Daoy (cell line): Measurements from ENCODE around the gene OPN1MW3. TPM values are rescaled to one million over a fixed set of nuclear protein-coding genes. Genes with fewer than 3 reads are reported as not detected.
"Not testable (repeated sequence)": the region's sequence is repeated elsewhere in the genome, so short reads cannot be mapped to it uniquely, and the experiment has no call there.

Source experiments
- DNase-seq: peaks from one replicate; pipeline ENCODE4 v3.0.0-alpha.2; 2015; ENCODE audit warnings: low read depth
- total RNA-seq: library from RNA; depleted of rRNA; stranded (reverse); fragments of >200 nt; shearing (Covaris generic); gene quantifications from 2 replicates; pipeline ENCODE4 v1.2.3, GENCODE V29; 2014; rRNA removed

The OPN1MW3 gene
- not detected in 2 replicates for total RNA-seq

GRCh38 chrX:154257282-154257681 lies at the start of gene OPN1MW3:
Gene OPN1MW3, plus strand, starts transcription at chrX:154257582. Its CDS starts 38 bp downstream, at chrX:154257620.
- not testable (repeated sequence) for DNase-seq

- not testable (repeated sequence) for DNase-seq
Measured at GRCh38 chrX:154209670-154210418, 47.5 kb upstream of the OPN1MW3 start.

GRCh38 chrX:154211057-154211456 lies 46.3 kb upstream of the OPN1MW3 start:
- not testable (repeated sequence) for DNase-seq

GRCh38 chrX:154211499-154211898 lies 45.9 kb upstream of the OPN1MW3 start:
- not testable (repeated sequence) for DNase-seq

GRCh38 chrX:154219456-154219855 lies 37.9 kb upstream of the OPN1MW3 start, which contains the start of gene OPN1MW2:
Gene OPN1MW2, plus strand, starts transcription at chrX:154219756. Its CDS starts 60 bp downstream, at chrX:154219816.
- not testable (repeated sequence) for DNase-seq

- DNase-seq = not testable (repeated sequence)
Measured at GRCh38 chrX:154225292-154225691, 32.1 kb upstream of the OPN1MW3 start.

GRCh38 chrX:154226706-154227105 lies 30.7 kb upstream of the OPN1MW3 start:
- DNase-seq = not testable (repeated sequence)

GRCh38 chrX:154231443-154231842 lies 25.9 kb upstream of the OPN1MW3 start:
- not testable (repeated sequence) for DNase-seq

GRCh38 chrX:154233620-154234019 lies 23.8 kb upstream of the OPN1MW3 start:
- DNase-seq = not testable (repeated sequence)

GRCh38 chrX:154238939-154239559 lies 18.3 kb upstream of the OPN1MW3 start:
- DNase-seq = not testable (repeated sequence)

GRCh38 chrX:154239982-154240503 lies 17.3 kb upstream of the OPN1MW3 start:
- DNase-seq = not testable (repeated sequence)

- DNase-seq = not testable (repeated sequence)
Measured at GRCh38 chrX:154247377-154248045, 9.9 kb upstream of the OPN1MW3 start.

GRCh38 chrX:154248076-154248475 lies 9.3 kb upstream of the OPN1MW3 start:
- not testable (repeated sequence) for DNase-seq

GRCh38 chrX:154258711-154259110 lies 1.3 kb downstream of the OPN1MW3 start:
- DNase-seq = not testable (repeated sequence)

- not testable (repeated sequence) for DNase-seq
Measured at GRCh38 chrX:154263072-154263471, 5.7 kb downstream of the OPN1MW3 start.

GRCh38 chrX:154269245-154269644 lies 11.9 kb downstream of the OPN1MW3 start:
- not testable (repeated sequence) for DNase-seq

GRCh38 chrX:154284489-154285338 lies 27.3 kb downstream of the OPN1MW3 start:
- DNase-seq = not testable (repeated sequence)

GRCh38 chrX:154286406-154286805 lies 29.0 kb downstream of the OPN1MW3 start:
- DNase-seq = not testable (repeated sequence)

GRCh38 chrX:154294791-154295574 lies 37.6 kb downstream of the OPN1MW3 start, which contains the start of gene TEX28:
Gene TEX28, minus strand, starts transcription at chrX:154295124. Its CDS starts 3,007 bp downstream, at chrX:154292117.
- no peak for DNase-seq
